Esophagus squamous epithelium (tissue), 5 donors: ENCODE measurements around the gene STRBP. TPM values are rescaled to one million over a fixed set of nuclear protein-coding genes. Genes with fewer than 3 reads are reported as not detected.

ENCODE experiments used
- DNase-seq: peaks from one replicate; lab custom pipeline; 2025; lab: John Stamatoyannopoulos, UW
- H3K27ac ChIP-seq, 4 donors: fragments of 200-600 bp; sonication (generic); one replicate each; pipeline ENCODE4 v1.5.1; 2016 to 2019; ENCODE audit warnings: mild to moderate bottlenecking in 1 of 4
- H3K27me3 ChIP-seq, 4 donors: fragments of 200-600 bp; sonication (generic); 1 replicate in 3 of 4; 2 replicates in 1 of 4; pipeline versions ENCODE4 v1.5.1 to v1.6.0; 2017 to 2021; ENCODE audit warnings: antibody characterized with exemption in 1 of 4
- H3K36me3 ChIP-seq, 3 donors: fragments of 200-600 bp; sonication (generic); one replicate each; pipeline ENCODE4 v1.5.1; 2016 to 2019
- H3K4me1 ChIP-seq, 3 donors: fragments of 200-600 bp; sonication (generic); one replicate each; pipeline ENCODE4 v1.5.1; 2017 to 2019
- H3K4me3 ChIP-seq, 4 donors: fragments of 200-600 bp; sonication (generic); 1 replicate in 3 of 4; 2 replicates in 1 of 4; pipeline ENCODE4 v1.5.1; 2016 to 2019; ENCODE audit warnings: mild to moderate bottlenecking in 2 of 4, moderate library complexity in 1 of 4
- H3K9me3 ChIP-seq, 3 donors: fragments of 200-600 bp; sonication (generic); one replicate each; pipeline ENCODE4 v1.5.1; 2016 to 2019
- CTCF ChIP-seq, 6 experiments: fragments of 450-650 bp in 4 of 6; fragments of 200-600 bp in 2 of 6; sonication (generic) in 2 of 6; IDR thresholded peaks; one replicate each; pipeline ENCODE4 v1.5.1; 2016 to 2019; ENCODE audit warnings: antibody characterized with exemption in 6 of 6, mild to moderate bottlenecking in 4 of 6, moderate library complexity in 4 of 6
- POLR2A ChIP-seq, 4 donors: fragments of 450-650 bp; IDR thresholded peaks; one replicate each; pipeline ENCODE4 v1.6.1; 2017; ENCODE audit warnings: antibody characterized with exemption in 4 of 4, mild to moderate bottlenecking in 4 of 4, moderate library complexity in 3 of 4
- WGBS, 2 donors: methylation state at CpG; one replicate each; pipeline ENCODE4 v1.1.5; 2018; 5-methylcytosine and 5-hydroxymethylcytosine counted together
- intact Hi-C: fragments of 100-400 bp; cut with DNase I; formaldehyde crosslinking; loops from one replicate; pipeline ENCODE4 v1.15.0; 2022
- total RNA-seq, 4 donors: library from RNA; depleted of rRNA; stranded (reverse); fragments of >200 nt; gene quantifications; one replicate each; pipeline ENCODE4 v1.1.0, GENCODE V29; 2016
- donor health status: DM: yes; HTN: yes; CAD: no.

Gene STRBP
- total RNA-seq, 4 donors from 2014 or later, result 22.7 to 26.1 (median 23.6) TPM

GRCh38 chr9:123109540-123110279 lies 158.7 kb downstream of the STRBP start:
- Histone ChIP-seq H3K4me1 (peaks cover 0 to 12% (median 0%) of the 10 kb centered on the region in 3 donors), H3K27me3 (no peaks in the 10 kb centered on the region), H3K4me3 (no peak overlapping the region), H3K36me3 (peaks cover 11 to 90% (median 21%) of the 10 kb centered on the region in 3 donors), H3K27ac (no peak overlapping the region), H3K9me3 (no peaks in the 10 kb centered on the region)
- TF ChIP-seq POLR2A (IDR thresholded peaks at IDR 0.05) (no peak), CTCF (IDR thresholded peaks at IDR 0.05) (no peak)
- WGBS, 2 donors, result 78 to 85% methylated on average over 12 to 13 of the region's 15 CpGs
- intact Hi-C loops, result no loop called here
- no peak for DNase-seq

- Histone ChIP-seq H3K9me3 (no peaks in the 10 kb centered on the region), H3K4me3 (no peak overlapping the region), H3K36me3 (peaks cover 11 to 90% (median 21%) of the 10 kb centered on the region in 3 donors), H3K4me1 (peaks cover 0 to 12% (median 0%) of the 10 kb centered on the region in 3 donors), H3K27ac (no peak overlapping the region), H3K27me3 (no peaks in the 10 kb centered on the region)
- 75 to 89% methylated on average over 8 to 9 of the region's 9 CpGs for WGBS, 2 donors
- TF ChIP-seq POLR2A (IDR thresholded peaks at IDR 0.05) (no peak), CTCF (IDR thresholded peaks at IDR 0.05) (no peak)
- no peak for DNase-seq
- intact Hi-C loops, result no loop called here
Measured at GRCh38 chr9:123108976-123109375, 159.4 kb downstream of the STRBP start.

- Histone ChIP-seq H3K4me3 (no peak overlapping the region), H3K27ac (no peak overlapping the region), H3K27me3 (no peaks in the 10 kb centered on the region), H3K4me1 (peaks cover 0 to 15% (median 0%) of the 10 kb centered on the region in 3 donors), H3K36me3 (peaks cover 11 to 92% (median 26%) of the 10 kb centered on the region in 3 donors), H3K9me3 (no peaks in the 10 kb centered on the region)
- DNase-seq, result no peak
- intact Hi-C loops, result no loop called here
- 78 to 87% methylated on average over 9 to 11 of the region's 11 CpGs for WGBS, 2 donors
- TF ChIP-seq POLR2A (IDR thresholded peaks at IDR 0.05) (no peak), CTCF (IDR thresholded peaks at IDR 0.05) (no peak)
Measured at GRCh38 chr9:123107639-123108285, 160.6 kb downstream of the STRBP start.

- Histone ChIP-seq H3K9me3 (no peaks in the 10 kb centered on the region), H3K27ac (no peak overlapping the region), H3K4me3 (no peak overlapping the region), H3K27me3 (no peaks in the 10 kb centered on the region), H3K36me3 (peaks cover 18 to 100% (median 31%) of the 10 kb centered on the region in 3 donors), H3K4me1 (peaks cover 0 to 13% (median 0%) of the 10 kb centered on the region in 3 donors)
- intact Hi-C loops, result no loop called here
- WGBS, 2 donors, result 80 to 86% methylated on average over 5 of the region's 5 CpGs
- no peak for DNase-seq
- no peak for TF ChIP-seq CTCF (IDR thresholded peaks at IDR 0.05)
Measured at GRCh38 chr9:123105490-123105889, 162.9 kb downstream of the STRBP start.

- peaks cover 18 to 100% (median 30%) of the 10 kb centered on the region in 3 donors for H3K36me3 ChIP-seq
- TF ChIP-seq POLR2A (IDR thresholded peaks at IDR 0.05) (no peak), CTCF (IDR thresholded peaks at IDR 0.05) (no peak)
- H3K9me3 ChIP-seq, result no peaks in the 10 kb centered on the region
- WGBS, 2 donors, result 81 to 85% methylated on average over 6 to 7 of the region's 7 CpGs
- DNase-seq, result no peak
- no peaks in the 10 kb centered on the region for H3K27me3 ChIP-seq
- intact Hi-C loops, result no loop called here
- H3K4me1 ChIP-seq, result peaks cover 0 to 13% (median 0%) of the 10 kb centered on the region in 3 donors
- no peak overlapping the region for H3K4me3 ChIP-seq
- no peak overlapping the region for H3K27ac ChIP-seq
Measured at GRCh38 chr9:123104807-123105206, 163.6 kb downstream of the STRBP start.
